GM23338 (cell line): ENCODE data around the gene CYFIP2. TPM values are rescaled to one million over a fixed set of nuclear protein-coding genes. Genes with fewer than 3 reads are reported as not detected.

Experiments
- ATAC-seq: fragments of 200-7000 bp; cut with Tn5 transposase; 3 replicates; pipeline ENCODE4 v1.9.1; 2020
- DNase-seq: peaks from one replicate; pipeline ENCODE4 v3.0.0-alpha.2; 2015; ENCODE audit warnings: low spot score
- H2AFZ ChIP-seq: fragments of 200-600 bp; sonication (generic); 2 replicates; pipeline ENCODE4 v1.8.0; 2016; ENCODE audit warnings: antibody characterized with exemption, mild to moderate bottlenecking, moderate library complexity
- H3F3A ChIP-seq: fragments of 200-600 bp; sonication (generic); replicated peaks from 2 replicates; pipeline ENCODE4 v1.8.0; 2017; ENCODE audit warnings: antibody characterized with exemption, mixed run types, low read depth
- H3K27ac ChIP-seq: fragments of 200-600 bp; sonication (generic); 2 replicates; pipeline ENCODE4 v1.6.1; 2016; ENCODE audit warnings: low read depth
- H3K27me3 ChIP-seq: fragments of 200-600 bp; sonication (generic); 2 replicates; pipeline ENCODE4 v1.8.0; 2016; ENCODE audit warnings: mild to moderate bottlenecking, mixed run types, moderate library complexity; ENCODE audit not compliant: insufficient read depth
- H3K36me3 ChIP-seq: fragments of 200-600 bp; sonication (generic); 2 replicates; pipeline ENCODE4 v1.8.0; 2016; ENCODE audit warnings: mild to moderate bottlenecking; ENCODE audit not compliant: insufficient read depth
- H3K4me1 ChIP-seq: fragments of 200-600 bp; sonication (generic); 2 replicates; pipeline ENCODE4 v1.8.0; 2016; ENCODE audit warnings: mild to moderate bottlenecking, moderate library complexity; ENCODE audit not compliant: insufficient read depth
- H3K4me2 ChIP-seq: fragments of 200-600 bp; sonication (generic); 2 replicates; pipeline ENCODE4 v1.7.1; 2017; ENCODE audit warnings: mixed run types
- H3K4me3 ChIP-seq: fragments of 200-600 bp; sonication (generic); 2 replicates; pipeline ENCODE4 v1.6.1; 2016; ENCODE audit warnings: mixed run types
- H3K79me2 ChIP-seq: fragments of 200-600 bp; sonication (generic); replicated peaks from 2 replicates; pipeline ENCODE4 v1.8.0; 2017; ENCODE audit warnings: mild to moderate bottlenecking; ENCODE audit not compliant: insufficient read depth
- H3K9me2 ChIP-seq: fragments of 200-600 bp; sonication (generic); 2 replicates; pipeline ENCODE4 v1.8.0; 2017; ENCODE audit not compliant: insufficient read depth
- H4K20me1 ChIP-seq: fragments of 200-600 bp; sonication (generic); replicated peaks from 2 replicates; pipeline ENCODE4 v1.8.0; 2017; ENCODE audit warnings: mild to moderate bottlenecking; ENCODE audit not compliant: insufficient read depth
- H3K27ac Mint-ChIP-seq: 2 replicates; pipeline ENCODE4 v1.8.0; 2020; ENCODE audit warnings: inconsistent platforms, mild to moderate bottlenecking, moderate library complexity, mixed read lengths
- H3K27me3 Mint-ChIP-seq: 3 replicates; pipeline ENCODE4 v1.8.0; 2022; ENCODE audit warnings: low read depth, mild to moderate bottlenecking, moderate library complexity, mixed read lengths, inconsistent platforms; ENCODE audit not compliant: insufficient read depth, poor library complexity
- H3K36me3 Mint-ChIP-seq: 3 replicates; pipeline ENCODE4 v1.8.0; 2021; ENCODE audit warnings: low read depth, mild to moderate bottlenecking, inconsistent platforms, moderate library complexity, mixed read lengths
- H3K4me1 Mint-ChIP-seq: 3 replicates; pipeline ENCODE4 v1.8.0; 2020; ENCODE audit warnings: mild to moderate bottlenecking, inconsistent platforms, mixed read lengths
- H3K4me3 Mint-ChIP-seq: 3 replicates; pipeline ENCODE4 v1.8.0; 2021; ENCODE audit warnings: moderate library complexity, mild to moderate bottlenecking, inconsistent platforms, mixed read lengths
- H3K9me3 Mint-ChIP-seq: 3 replicates; pipeline ENCODE4 v1.8.0; 2020; ENCODE audit warnings: moderate library complexity, mild to moderate bottlenecking, inconsistent platforms, mixed read lengths
- EZH2phosphoT487 ChIP-seq: fragments of 200-600 bp; sonication (generic); IDR thresholded peaks from one replicate; pipeline ENCODE4 v1.8.1; 2018; ENCODE audit warnings: antibody characterized with exemption; ENCODE audit not compliant: unreplicated experiment
- NANOG ChIP-seq: IDR thresholded peaks from 2 replicates; pipeline ENCODE4 v1.6.1; 2016; ENCODE audit warnings: antibody characterized with exemption, borderline replicate concordance
- REST ChIP-seq: IDR thresholded peaks from one replicate; pipeline ENCODE4 v1.6.1; 2018; ENCODE audit warnings: antibody characterized with exemption; ENCODE audit not compliant: unreplicated experiment
- STAT1 ChIP-seq: IDR thresholded peaks from one replicate; pipeline ENCODE4 v1.6.1; 2016; ENCODE audit warnings: antibody characterized with exemption; ENCODE audit not compliant: unreplicated experiment
- ZNF114 ChIP-seq: fragments of 250-450 bp; sonication (Bioruptor Pico); IDR thresholded peaks from 2 replicates; pipeline ENCODE4 v1.5.0; 2020; ENCODE audit warnings: mild to moderate bottlenecking, moderate library complexity
- ZNF331 ChIP-seq: fragments of 250-450 bp; sonication (Bioruptor Pico); IDR thresholded peaks from 2 replicates; pipeline ENCODE4 v1.5.0; 2020; ENCODE audit warnings: low read depth, mild to moderate bottlenecking, moderate library complexity
- ZNF462 ChIP-seq: fragments of 250-450 bp; sonication (Bioruptor Pico); IDR thresholded peaks from 2 replicates; pipeline ENCODE4 v1.5.0; 2020; ENCODE audit warnings: mild to moderate bottlenecking, moderate library complexity
- polyA plus RNA-seq: library from polyadenylated mRNA; unstranded; fragments of >200 nt; fragmentation: Nextera tagmentation; extraction: Ambion mirVana; gene quantifications from 2 replicates; pipeline ENCODE4 v1.2.1, GENCODE V29; 2016
- total RNA-seq: library from RNA; depleted of rRNA; stranded (reverse); fragments of >200 nt; shearing (Covaris generic); gene quantifications from 2 replicates; pipeline ENCODE4 v1.2.3, GENCODE V29; 2014

Gene CYFIP2
- total and polyA plus RNA-seq, 2 experiments from 2014 or later = 54.1 to 98.4 TPM

GRCh38 chr5:157271740-157272271 lies 5.9 kb downstream of the CYFIP2 start (continued):
- TF ChIP-seq ZNF462 (CRISPR knock-in tag) (no peak), EZH2phosphoT487 (no peak)

DNA sequence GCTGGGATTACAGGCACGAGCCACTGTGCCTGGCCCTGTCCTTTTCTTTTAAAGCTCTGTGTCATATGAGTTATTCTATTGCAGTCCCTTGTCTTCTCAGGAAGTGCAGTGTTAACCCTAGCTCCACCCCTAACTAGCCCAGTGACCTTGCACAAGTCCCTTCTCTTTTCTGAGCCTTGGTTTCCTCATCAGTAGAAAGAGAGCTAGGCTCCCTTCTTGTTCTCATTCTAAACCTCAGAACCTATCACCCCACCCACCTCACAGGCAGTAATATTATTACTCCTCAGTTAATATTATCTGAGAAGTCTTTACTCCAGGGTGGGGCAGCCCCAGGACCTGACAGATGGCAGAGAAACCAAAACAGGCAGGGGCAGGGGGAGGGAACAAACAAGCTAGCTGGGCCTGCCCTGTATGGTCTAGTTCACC lies 7.2 kb downstream of the CYFIP2 start:
- Histone ChIP-seq H3K4me3 (no peak overlapping the region), H2AFZ (no peak overlapping the region), H3K9me2 (no peaks in the 10 kb centered on the region), H3K27me3 (no peaks in the 10 kb centered on the region), H3K27ac (no peak overlapping the region), H3K4me2 (no peak overlapping the region), H4K20me1 (peaks cover 10% of the 10 kb centered on the region), H3K4me1 (peaks cover 16% of the 10 kb centered on the region), H3F3A (no peaks in the 10 kb centered on the region), H3K36me3 (no peaks in the 10 kb centered on the region), H3K79me2 (peaks cover 96% of the 10 kb centered on the region)
- H3K9me3 Mint-ChIP-seq = no peaks in the 10 kb centered on the region
- H3K4me1 Mint-ChIP-seq = peaks cover 22% of the 10 kb centered on the region
- peak overlapping the region; percentile 81; the same call in 1 of the 2 replicates for H3K27ac Mint-ChIP-seq
- no peak for DNase-seq
- H3K4me3 Mint-ChIP-seq = no peak overlapping the region
- ATAC-seq = no peak
- H3K27me3 Mint-ChIP-seq = peaks cover 3% of the 10 kb centered on the region
- no peaks in the 10 kb centered on the region for H3K36me3 Mint-ChIP-seq
- no peak for TF ChIP-seq NANOG
- TF ChIP-seq EZH2phosphoT487 = no peak
- TF ChIP-seq ZNF114 (CRISPR knock-in tag) = no peak
- TF ChIP-seq REST = no peak
- no peak for TF ChIP-seq STAT1
- TF ChIP-seq ZNF331 = no peak
